ENCODE measurements around the gene HSF5. TPM values are rescaled to one million over a fixed set of nuclear protein-coding genes. Genes with fewer than 3 reads are reported as not detected.
A peak's percentile ranks its signal among the peaks of the same experiment; 100 is the strongest.

Gene HSF5
- total RNA-seq, 2 experiments from 2014 or later: 2.6 to 3.1 TPM

GRCh38 chr17:58480090-58480489, 8.1 kb downstream of the HSF5 start:
- intact Hi-C loops (cut with DNase I, micrococcal nuclease): no loop called here
- CTCF ChIA-PET: interaction anchor here (0.7 to 1.2 kb wide), 2 partner anchors 11 to 540 kb away, joined by 3 read pairs; no protein-coding TSS in a partner anchor

GRCh38 chr17:58476812-58477211, 11.4 kb downstream of the HSF5 start:
- intact Hi-C loops (cut with DNase I, micrococcal nuclease): no loop called here
- DNase-seq: no peak
- Mint-ChIP-seq H3K4me1 (peaks cover 6% of the 10 kb centered on the region), H3K27me3 (no peaks in the 10 kb centered on the region), H3K27ac (no peak overlapping the region), H3K36me3 (ENCODE audit: low read depth) (peaks cover 2% of the 10 kb centered on the region), H3K9me3 (ENCODE audit: low read depth) (no peaks in the 10 kb centered on the region), H3K4me3 (no peak overlapping the region)
- ChIA-PET POLR2A (no interaction called here), CTCF (no interaction called here)
- ATAC-seq: no peak

More at GRCh38 chr17:58480090-58480489, 8.1 kb downstream of the HSF5 start:
- POLR2A ChIA-PET: interaction anchor here (0.5 kb wide), 1 partner anchor 151 kb away, joined by 4 read pairs; no protein-coding TSS in a partner anchor
- ATAC-seq (no peak), DNase-seq (no peak)
- no peak overlapping the region for H3K4me3 Mint-ChIP-seq
- H3K4me1 Mint-ChIP-seq: peaks cover 2% of the 10 kb centered on the region
- H3K36me3 Mint-ChIP-seq (ENCODE audit: low read depth): peaks cover 2% of the 10 kb centered on the region
- H3K9me3 Mint-ChIP-seq (ENCODE audit: low read depth): no peaks in the 10 kb centered on the region
- H3K27ac Mint-ChIP-seq: no peak overlapping the region
- H3K27me3 Mint-ChIP-seq: no peaks in the 10 kb centered on the region

GRCh38 chr17:58475985-58476384, 12.2 kb downstream of the HSF5 start:
- H3K36me3 Mint-ChIP-seq (ENCODE audit: low read depth): peaks cover 2% of the 10 kb centered on the region
- H3K4me3 Mint-ChIP-seq: no peak overlapping the region
- ChIA-PET POLR2A (no interaction called here), CTCF (no interaction called here)
- ATAC-seq: no peak
- no peak overlapping the region for H3K27ac Mint-ChIP-seq
- no peak for DNase-seq
- peaks cover 6% of the 10 kb centered on the region for H3K4me1 Mint-ChIP-seq
- intact Hi-C loops (cut with DNase I, micrococcal nuclease): no loop called here
- H3K27me3 Mint-ChIP-seq: no peaks in the 10 kb centered on the region
- H3K9me3 Mint-ChIP-seq (ENCODE audit: low read depth): no peaks in the 10 kb centered on the region

GRCh38 chr17:58470356-58470755, 17.9 kb downstream of the HSF5 start:
- no peak for ATAC-seq
- ChIA-PET POLR2A (no interaction called here), CTCF (no interaction called here)
- H3K27ac Mint-ChIP-seq: no peak overlapping the region
- no peaks in the 10 kb centered on the region for H3K36me3 Mint-ChIP-seq (ENCODE audit: low read depth)
- H3K4me1 Mint-ChIP-seq: peaks cover 6% of the 10 kb centered on the region
- no peak for DNase-seq
- no peak overlapping the region for H3K4me3 Mint-ChIP-seq
- no peaks in the 10 kb centered on the region for H3K27me3 Mint-ChIP-seq
- no peaks in the 10 kb centered on the region for H3K9me3 Mint-ChIP-seq (ENCODE audit: low read depth)
- intact Hi-C loops (cut with DNase I, micrococcal nuclease): no loop called here

- ChIA-PET POLR2A (no interaction called here), CTCF (interaction anchor here (1.1 to 2.9 kb wide), 2 partner anchors 17 to 19 kb away, joined by 3 to 9 read pairs; partner anchors contain the start of gene HSF5)
- DNase-seq: no peak
- Mint-ChIP-seq H3K27me3 (no peaks in the 10 kb centered on the region), H3K27ac (no peak overlapping the region), H3K9me3 (ENCODE audit: low read depth) (no peaks in the 10 kb centered on the region), H3K4me3 (no peak overlapping the region), H3K36me3 (ENCODE audit: low read depth) (no peaks in the 10 kb centered on the region), H3K4me1 (peaks cover 6% of the 10 kb centered on the region)
- intact Hi-C loops (cut with DNase I, micrococcal nuclease): no loop called here
- ATAC-seq: no peak
Measured at GRCh38 chr17:58468944-58469343, 19.3 kb downstream of the HSF5 start.

GRCh38 chr17:58455491-58455890, 32.7 kb downstream of the HSF5 start:
- Mint-ChIP-seq H3K4me1 (no peaks in the 10 kb centered on the region), H3K27ac (no peak overlapping the region), H3K27me3 (no peaks in the 10 kb centered on the region), H3K9me3 (ENCODE audit: low read depth) (no peaks in the 10 kb centered on the region), H3K4me3 (no peak overlapping the region), H3K36me3 (ENCODE audit: low read depth) (no peaks in the 10 kb centered on the region)
- intact Hi-C loops (cut with DNase I, micrococcal nuclease): no loop called here
- ChIA-PET POLR2A (no interaction called here), CTCF (interaction anchor here (0.9 to 1.1 kb wide), 2 partner anchors 11 to 138 kb away, joined by 3 read pairs; no protein-coding TSS in a partner anchor)
- ATAC-seq (no peak), DNase-seq (no peak)

- ChIA-PET POLR2A (no interaction called here), CTCF (interaction anchor here (1.2 kb wide), 1 partner anchor 135 kb away, joined by 3 read pairs; no protein-coding TSS in a partner anchor)
- Mint-ChIP-seq H3K36me3 (ENCODE audit: low read depth) (peaks cover 3% of the 10 kb centered on the region), H3K27ac (no peak overlapping the region), H3K9me3 (ENCODE audit: low read depth) (no peaks in the 10 kb centered on the region), H3K4me3 (no peak overlapping the region), H3K4me1 (no peaks in the 10 kb centered on the region), H3K27me3 (no peaks in the 10 kb centered on the region)
- intact Hi-C loops (cut with DNase I, micrococcal nuclease): no loop called here
- no peak for ATAC-seq
- no peak for DNase-seq
Measured at GRCh38 chr17:58452738-58453137, 35.5 kb downstream of the HSF5 start.

GRCh38 chr17:58447039-58447975, 40.9 kb downstream of the HSF5 start:
- H3K27ac Mint-ChIP-seq: peak overlapping the region; percentile 21
- peak; percentile 86 for DNase-seq
- H3K4me1 Mint-ChIP-seq: peaks cover 3% of the 10 kb centered on the region
- no peak overlapping the region for H3K4me3 Mint-ChIP-seq
- no peaks in the 10 kb centered on the region for H3K27me3 Mint-ChIP-seq
- ATAC-seq: peak; percentile 99
- intact Hi-C loops (cut with DNase I, micrococcal nuclease): loop anchor here (1.0 to 5.0 kb wide), 6 partner anchors 103 to 325 kb away; no protein-coding TSS in a partner anchor
- ChIA-PET POLR2A (no interaction called here), CTCF (interaction anchor here (0.5 to 3.5 kb wide), 8 partner anchors 75 to 246 kb away, joined by 3 to 44 read pairs (median 6); no protein-coding TSS in a partner anchor)
- H3K9me3 Mint-ChIP-seq (ENCODE audit: low read depth): no peaks in the 10 kb centered on the region
- peaks cover 3% of the 10 kb centered on the region for H3K36me3 Mint-ChIP-seq (ENCODE audit: low read depth)

GRCh38 chr17:58446086-58446485, 42.1 kb downstream of the HSF5 start:
- no peak overlapping the region for H3K4me3 Mint-ChIP-seq
- H3K4me1 Mint-ChIP-seq: peaks cover 3% of the 10 kb centered on the region
- intact Hi-C loops (cut with DNase I, micrococcal nuclease): loop anchor here in 1 of 2 experiments (5.0 kb wide), 1 partner anchor 324 kb away; no protein-coding TSS in a partner anchor
- DNase-seq: no peak
- no peaks in the 10 kb centered on the region for H3K27me3 Mint-ChIP-seq
- POLR2A ChIA-PET: interaction anchor here (0.6 kb wide), 1 partner anchor 185 kb away, joined by 4 read pairs; no protein-coding TSS in a partner anchor
- no peak for ATAC-seq
- CTCF ChIA-PET: interaction anchor here (3.0 to 3.5 kb wide), 2 partner anchors 130 to 142 kb away, joined by 18 to 44 read pairs; no protein-coding TSS in a partner anchor
- peaks cover 3% of the 10 kb centered on the region for H3K36me3 Mint-ChIP-seq (ENCODE audit: low read depth)
- H3K9me3 Mint-ChIP-seq (ENCODE audit: low read depth): no peaks in the 10 kb centered on the region
- H3K27ac Mint-ChIP-seq: peak overlapping the region; percentile 1

- ATAC-seq (no peak), DNase-seq (no peak)
- ChIA-PET POLR2A (no interaction called here), CTCF (interaction anchor here (0.6 to 4.1 kb wide), 4 partner anchors 9 to 159 kb away, joined by 3 to 18 read pairs (median 4); no protein-coding TSS in a partner anchor)
- no peaks in the 10 kb centered on the region for H3K4me1 Mint-ChIP-seq
- H3K27me3 Mint-ChIP-seq: no peaks in the 10 kb centered on the region
- intact Hi-C loops (cut with DNase I, micrococcal nuclease): no loop called here
- no peak overlapping the region for H3K27ac Mint-ChIP-seq
- H3K9me3 Mint-ChIP-seq (ENCODE audit: low read depth): no peaks in the 10 kb centered on the region
- peaks cover 5% of the 10 kb centered on the region for H3K36me3 Mint-ChIP-seq (ENCODE audit: low read depth)
- H3K4me3 Mint-ChIP-seq: no peak overlapping the region
Measured at GRCh38 chr17:58436805-58437239, 51.4 kb downstream of the HSF5 start.

GRCh38 chr17:58436245-58436644, 52.0 kb downstream of the HSF5 start:
- ATAC-seq (no peak), DNase-seq (no peak)
- H3K4me3 Mint-ChIP-seq: no peak overlapping the region
- no peaks in the 10 kb centered on the region for H3K27me3 Mint-ChIP-seq
- intact Hi-C loops (cut with DNase I, micrococcal nuclease): no loop called here
- H3K4me1 Mint-ChIP-seq: no peaks in the 10 kb centered on the region
- ChIA-PET CTCF (interaction anchor here (0.7 to 1.0 kb wide), 3 partner anchors 9 to 190 kb away, joined by 3 to 5 read pairs (median 4); no protein-coding TSS in a partner anchor), POLR2A (no interaction called here)
- H3K9me3 Mint-ChIP-seq (ENCODE audit: low read depth): no peaks in the 10 kb centered on the region
- H3K27ac Mint-ChIP-seq: no peak overlapping the region
- peaks cover 5% of the 10 kb centered on the region for H3K36me3 Mint-ChIP-seq (ENCODE audit: low read depth)

Measured in activated CD4-positive, alpha-beta T cell treated with anti-CD3 and anti-CD28 coated beads for 36 hours (primary cell).